Suprapubic skin (tissue), 4 donors: ENCODE measurements around the gene SLC6A7.

Experiments
- EP300 ChIP-seq: sonication (generic); formaldehyde crosslinking; IDR thresholded peaks from one replicate; pipeline ENCODE4 v1.6.1; 2017; ENCODE audit warnings: antibody characterized with exemption
- POLR2A ChIP-seq, 2 donors: fragments of 450-650 bp; IDR thresholded peaks; one replicate each; pipeline ENCODE4 v1.6.1; 2017; ENCODE audit warnings: antibody characterized with exemption in 2 of 2, mild to moderate bottlenecking in 2 of 2, moderate library complexity in 2 of 2
- POLR2AphosphoS5 ChIP-seq, 3 donors: sonication (generic); formaldehyde crosslinking; IDR thresholded peaks; one replicate each; pipeline ENCODE4 v1.6.1; 2017; ENCODE audit warnings: antibody characterized with exemption in 3 of 3
- TF ChIP-seq, protein P1 (sequence below), 2 donors: fragments of 200-600 bp in 1 of 2; fragments of 450-650 bp in 1 of 2; sonication (generic) in 1 of 2; IDR thresholded peaks; one replicate each; pipeline ENCODE4 v1.5.1; 2016 to 2019; ENCODE audit warnings: antibody characterized with exemption in 2 of 2, mild to moderate bottlenecking in 1 of 2, moderate library complexity in 1 of 2

DNA sequence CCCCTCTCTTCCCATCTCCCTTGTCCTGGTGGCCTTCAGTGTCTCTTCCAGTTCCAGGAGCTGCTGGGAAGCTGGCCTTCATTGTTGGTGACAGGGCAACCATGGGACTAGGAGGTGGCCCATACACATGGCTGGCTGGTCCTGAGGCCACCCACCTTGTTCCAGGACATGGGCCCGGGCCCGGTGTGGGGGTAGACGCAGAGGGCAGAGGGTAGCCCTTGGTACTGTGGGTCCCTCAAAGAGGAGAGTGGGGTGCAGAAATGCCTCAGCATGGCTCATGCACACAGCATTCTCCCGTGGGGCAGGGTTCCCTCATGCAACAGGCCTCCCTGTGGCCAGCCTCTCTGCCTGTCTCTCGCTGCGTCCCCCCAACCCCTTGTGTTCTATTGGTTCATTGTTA, 20.8 kb downstream of the SLC6A7 start:
- TF ChIP-seq POLR2A (IDR thresholded peaks at IDR 0.05), result no peak
- TF ChIP-seq, protein P1, sequence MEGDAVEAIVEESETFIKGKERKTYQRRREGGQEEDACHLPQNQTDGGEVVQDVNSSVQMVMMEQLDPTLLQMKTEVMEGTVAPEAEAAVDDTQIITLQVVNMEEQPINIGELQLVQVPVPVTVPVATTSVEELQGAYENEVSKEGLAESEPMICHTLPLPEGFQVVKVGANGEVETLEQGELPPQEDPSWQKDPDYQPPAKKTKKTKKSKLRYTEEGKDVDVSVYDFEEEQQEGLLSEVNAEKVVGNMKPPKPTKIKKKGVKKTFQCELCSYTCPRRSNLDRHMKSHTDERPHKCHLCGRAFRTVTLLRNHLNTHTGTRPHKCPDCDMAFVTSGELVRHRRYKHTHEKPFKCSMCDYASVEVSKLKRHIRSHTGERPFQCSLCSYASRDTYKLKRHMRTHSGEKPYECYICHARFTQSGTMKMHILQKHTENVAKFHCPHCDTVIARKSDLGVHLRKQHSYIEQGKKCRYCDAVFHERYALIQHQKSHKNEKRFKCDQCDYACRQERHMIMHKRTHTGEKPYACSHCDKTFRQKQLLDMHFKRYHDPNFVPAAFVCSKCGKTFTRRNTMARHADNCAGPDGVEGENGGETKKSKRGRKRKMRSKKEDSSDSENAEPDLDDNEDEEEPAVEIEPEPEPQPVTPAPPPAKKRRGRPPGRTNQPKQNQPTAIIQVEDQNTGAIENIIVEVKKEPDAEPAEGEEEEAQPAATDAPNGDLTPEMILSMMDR (IDR thresholded peaks at IDR 0.05), result no peak
- TF ChIP-seq POLR2AphosphoS5 (IDR thresholded peaks at IDR 0.05), result no peak
- TF ChIP-seq EP300, result no peak
